Memory B cell (primary cell): ENCODE measurements around the gene KCTD1.

ENCODE experiments used
- ATAC-seq: fragments of 150-1000 bp; cut with Tn5 transposase; 2 replicates; pipeline ENCODE4 v1.10.0; 2021; ENCODE audit warnings: low read depth, mild to moderate bottlenecking, moderate library complexity
- DNase-seq, 2 donors: peaks; one replicate each; pipeline ENCODE4 v3.0.0; 2022; ENCODE audit warnings: low spot score in 2 of 2
- H3K27ac Mint-ChIP-seq: one replicate; pipeline ENCODE4 v1.8.0; 2022; ENCODE audit warnings: mild to moderate bottlenecking, moderate library complexity, mixed read lengths
- H3K27me3 Mint-ChIP-seq: one replicate; pipeline ENCODE4 v1.8.0; 2022; ENCODE audit warnings: mixed read lengths
- H3K36me3 Mint-ChIP-seq: one replicate; pipeline ENCODE4 v1.8.0; 2022; ENCODE audit warnings: mild to moderate bottlenecking, mixed read lengths
- H3K4me1 Mint-ChIP-seq: one replicate; pipeline ENCODE4 v1.8.0; 2022; ENCODE audit warnings: mixed read lengths
- H3K4me3 Mint-ChIP-seq: one replicate; pipeline ENCODE4 v1.8.0; 2022; ENCODE audit warnings: mild to moderate bottlenecking, moderate library complexity, mixed read lengths
- H3K9me3 Mint-ChIP-seq: one replicate; pipeline ENCODE4 v1.8.0; 2022; ENCODE audit warnings: mixed read lengths

The KCTD1 gene

DNA sequence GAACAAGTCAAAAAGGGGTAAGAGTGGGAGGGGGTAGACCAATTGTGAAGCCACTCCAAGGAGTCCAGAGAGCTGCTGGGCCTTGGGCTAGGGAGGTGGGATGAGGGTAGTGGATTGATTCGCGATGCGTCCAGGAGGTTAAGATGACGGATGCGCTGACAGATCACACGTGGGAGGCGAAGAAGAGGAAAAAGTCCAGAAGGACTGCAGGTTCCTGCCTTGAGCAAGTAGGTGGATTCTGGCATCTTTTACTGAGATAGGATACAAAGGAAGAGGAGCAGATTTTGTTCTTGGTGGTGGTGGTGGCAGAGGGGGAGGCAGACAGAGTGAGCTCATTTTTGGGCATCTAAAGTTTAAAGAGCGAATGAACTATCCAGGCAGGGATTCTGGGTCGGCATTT, 76.5 kb downstream of the KCTD1 start:
- Mint-ChIP-seq H3K27me3 (peaks cover 2% of the 10 kb centered on the region), H3K4me1 (peaks cover 4% of the 10 kb centered on the region), H3K36me3 (peaks cover 5% of the 10 kb centered on the region), H3K27ac (no peak overlapping the region), H3K4me3 (no peak overlapping the region), H3K9me3 (no peaks in the 10 kb centered on the region)
- ATAC-seq (no peak), DNase-seq (no peak)

DNA sequence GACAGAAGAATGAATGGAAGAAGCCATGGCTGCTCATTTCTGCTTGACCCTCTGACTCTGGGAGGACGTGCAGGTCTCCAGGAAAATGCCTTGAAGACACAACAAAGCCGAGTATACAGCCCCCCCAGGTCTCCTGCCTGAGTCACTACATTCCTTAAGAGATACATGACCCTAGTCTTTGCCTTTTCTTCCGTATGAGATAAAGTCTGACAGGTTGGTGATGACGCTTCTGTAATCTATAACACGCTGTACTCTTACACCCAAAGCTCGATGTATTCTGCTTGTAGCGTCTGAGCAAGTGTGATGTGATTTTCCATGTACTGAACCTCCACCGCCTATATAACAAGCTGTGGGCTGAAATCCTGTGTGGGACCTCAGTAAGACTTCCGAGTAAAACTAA, 77.3 kb downstream of the KCTD1 start:
- no peak for ATAC-seq
- peaks cover 4% of the 10 kb centered on the region for H3K4me1 Mint-ChIP-seq
- H3K4me3 Mint-ChIP-seq: no peak overlapping the region
- H3K36me3 Mint-ChIP-seq: peaks cover 8% of the 10 kb centered on the region
- DNase-seq: no peak
- no peak overlapping the region for H3K27ac Mint-ChIP-seq
- no peaks in the 10 kb centered on the region for H3K9me3 Mint-ChIP-seq
- H3K27me3 Mint-ChIP-seq: peaks cover 2% of the 10 kb centered on the region

DNA sequence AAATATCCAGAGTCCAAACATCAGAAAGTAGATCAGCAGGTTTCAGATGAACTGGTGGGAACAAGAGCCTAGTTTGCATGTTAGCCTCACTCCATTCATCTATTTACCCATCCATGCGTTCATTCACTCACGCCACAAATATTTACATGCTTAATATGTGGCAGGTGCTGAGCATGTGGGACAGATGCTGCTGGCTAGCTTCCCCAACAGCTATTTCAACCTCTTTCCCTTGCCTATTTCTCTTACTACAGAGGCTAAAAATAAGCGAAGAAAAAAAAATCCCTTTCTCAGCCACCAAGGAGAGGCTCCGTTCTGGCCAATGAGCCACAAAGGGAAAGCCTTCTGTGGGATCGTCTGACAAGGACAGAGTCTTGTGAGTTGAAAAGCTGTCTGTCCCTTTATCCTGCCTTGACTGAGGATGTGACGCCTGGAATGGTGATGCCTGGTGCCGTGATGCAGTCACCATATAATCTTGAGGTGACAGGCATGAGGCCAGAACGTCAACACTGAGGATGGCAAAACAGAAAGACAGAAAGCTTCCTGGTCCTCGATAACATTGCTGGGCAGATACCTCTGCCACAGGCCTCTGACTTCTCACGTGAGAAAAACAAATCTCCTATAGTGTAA, 78.2 kb downstream of the KCTD1 start:
- Mint-ChIP-seq H3K27ac (no peak overlapping the region), H3K27me3 (peaks cover 2% of the 10 kb centered on the region), H3K9me3 (no peaks in the 10 kb centered on the region), H3K4me1 (peaks cover 4% of the 10 kb centered on the region), H3K4me3 (no peak overlapping the region), H3K36me3 (peaks cover 8% of the 10 kb centered on the region)
- ATAC-seq (peak; percentile 51), DNase-seq (no peak)

DNA sequence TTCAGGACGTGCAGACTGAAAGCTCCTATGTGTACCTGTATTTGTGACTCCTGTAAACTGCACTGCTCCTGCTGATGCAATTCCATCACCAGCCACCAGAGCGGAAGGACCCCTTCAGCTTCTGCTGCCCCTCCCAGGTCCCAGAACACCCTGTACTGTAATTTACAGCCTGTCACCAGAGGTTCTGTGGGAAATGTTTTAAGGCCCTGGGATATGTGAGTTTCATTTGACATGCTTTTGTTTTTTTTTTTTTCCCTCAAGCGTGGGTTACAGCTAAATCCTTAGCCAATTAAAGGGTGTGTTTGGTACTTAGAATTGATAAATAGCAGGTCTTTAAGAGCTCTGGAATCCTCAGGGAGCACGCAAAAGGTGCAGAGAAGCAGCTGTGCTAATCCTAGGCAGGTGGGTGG, 79.4 kb downstream of the KCTD1 start:
- Mint-ChIP-seq H3K4me1 (peaks cover 4% of the 10 kb centered on the region), H3K4me3 (no peak overlapping the region)
- ATAC-seq: peak; percentile 51

DNA sequence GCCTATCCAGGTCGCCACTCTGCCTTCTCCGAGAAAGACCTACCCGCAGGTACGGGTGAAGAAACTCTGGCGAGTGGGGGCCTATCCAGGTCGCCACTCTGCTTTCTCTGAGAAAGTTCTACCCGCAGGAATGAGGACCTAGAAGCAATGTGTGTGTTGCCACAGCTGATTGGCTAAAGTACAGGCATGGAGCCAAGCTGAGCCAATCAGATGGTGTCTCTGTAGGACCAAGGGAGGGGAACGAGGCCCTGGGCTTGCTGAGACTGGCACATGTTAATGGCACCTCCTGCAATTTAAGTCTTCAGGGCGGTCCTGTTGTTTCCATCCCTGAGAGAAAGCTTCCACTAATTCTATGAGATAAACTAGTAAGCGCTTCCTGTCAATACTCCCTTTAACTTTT, 82.3 kb downstream of the KCTD1 start:
- DNase-seq (no peak), ATAC-seq (no peak)
- Mint-ChIP-seq H3K4me3 (no peak overlapping the region), H3K36me3 (peaks cover 6% of the 10 kb centered on the region), H3K9me3 (no peaks in the 10 kb centered on the region), H3K27me3 (no peaks in the 10 kb centered on the region), H3K27ac (no peak overlapping the region), H3K4me1 (peaks cover 4% of the 10 kb centered on the region)

More for the DNA sequence above, 79.4 kb downstream of the KCTD1 start:
- Mint-ChIP-seq H3K27ac (no peak overlapping the region), H3K36me3 (peaks cover 8% of the 10 kb centered on the region), H3K9me3 (no peaks in the 10 kb centered on the region), H3K27me3 (peaks cover 2% of the 10 kb centered on the region)
- no peak for DNase-seq

DNA sequence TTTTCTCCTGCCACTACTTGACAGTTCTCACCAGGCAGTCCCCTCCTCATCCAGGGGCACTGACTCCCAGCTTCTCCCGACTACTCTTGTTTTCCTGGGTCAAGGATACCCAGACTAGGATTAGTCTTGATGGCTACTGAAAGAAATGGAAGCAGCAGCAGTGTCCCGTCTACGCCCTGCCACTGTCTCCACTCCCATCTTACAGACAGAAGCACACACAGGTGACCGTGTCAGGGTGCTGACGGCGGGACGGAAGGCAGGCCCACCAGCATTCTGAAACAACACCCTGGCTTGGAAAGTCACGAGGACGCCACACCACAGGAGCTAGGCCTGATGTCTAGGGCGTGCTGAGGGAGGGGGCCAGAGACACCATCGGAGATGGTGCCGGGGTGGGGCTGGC, 82.9 kb downstream of the KCTD1 start:
- no peak for DNase-seq
- Mint-ChIP-seq H3K4me1 (peaks cover 4% of the 10 kb centered on the region), H3K4me3 (no peak overlapping the region)

DNA sequence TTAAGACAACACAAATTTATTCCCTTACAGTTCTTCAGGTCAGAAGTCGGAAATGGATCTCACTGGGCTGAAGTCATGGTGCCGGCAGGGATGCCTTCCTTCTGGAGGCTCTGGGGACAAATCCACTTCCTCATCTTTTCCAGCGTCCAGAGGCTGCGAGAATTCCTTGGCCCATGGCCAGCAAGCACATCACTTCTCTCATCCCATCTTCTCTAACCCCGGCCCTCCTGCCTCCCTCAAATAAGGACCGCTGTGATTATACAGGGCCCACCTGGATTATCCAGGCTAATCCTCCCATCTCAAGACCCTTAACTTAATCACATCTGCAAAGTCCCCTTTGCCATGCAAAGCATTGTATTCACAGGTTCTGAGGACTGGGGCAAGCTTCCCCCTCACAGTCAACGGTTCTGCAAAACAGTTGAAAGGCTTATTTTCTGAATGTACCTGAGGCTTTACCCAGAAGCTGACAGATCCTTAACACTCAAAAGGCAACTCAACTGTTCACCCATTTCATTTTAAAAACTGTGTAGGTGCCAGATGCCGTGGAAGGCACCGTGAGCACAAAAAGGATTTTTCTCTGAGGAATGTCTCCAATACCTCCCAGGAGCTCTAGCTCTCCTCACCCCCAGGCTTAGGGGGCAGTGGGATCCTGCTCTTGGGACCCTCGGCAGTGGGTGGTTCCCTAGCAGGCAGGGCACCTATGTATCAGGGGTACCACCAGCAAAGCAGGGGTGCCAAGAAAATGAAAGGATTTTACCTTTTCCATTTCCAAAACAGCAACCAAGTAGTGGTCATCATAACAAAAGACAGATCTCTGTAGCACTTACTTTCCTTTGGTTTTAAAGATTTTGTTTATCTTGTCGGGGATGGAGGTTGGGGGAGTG, 84.0 kb downstream of the KCTD1 start:
- H3K4me3 Mint-ChIP-seq: no peak overlapping the region
- peaks cover 6% of the 10 kb centered on the region for H3K36me3 Mint-ChIP-seq
- no peak for DNase-seq
- no peaks in the 10 kb centered on the region for H3K27me3 Mint-ChIP-seq
- ATAC-seq: no peak
- H3K9me3 Mint-ChIP-seq: no peaks in the 10 kb centered on the region
- H3K27ac Mint-ChIP-seq: no peak overlapping the region
- no peaks in the 10 kb centered on the region for H3K4me1 Mint-ChIP-seq

More for the DNA sequence above, 82.9 kb downstream of the KCTD1 start:
- ATAC-seq: no peak
- H3K36me3 Mint-ChIP-seq: peaks cover 6% of the 10 kb centered on the region
- H3K9me3 Mint-ChIP-seq: no peaks in the 10 kb centered on the region
- H3K27me3 Mint-ChIP-seq: no peaks in the 10 kb centered on the region
- H3K27ac Mint-ChIP-seq: no peak overlapping the region

DNA sequence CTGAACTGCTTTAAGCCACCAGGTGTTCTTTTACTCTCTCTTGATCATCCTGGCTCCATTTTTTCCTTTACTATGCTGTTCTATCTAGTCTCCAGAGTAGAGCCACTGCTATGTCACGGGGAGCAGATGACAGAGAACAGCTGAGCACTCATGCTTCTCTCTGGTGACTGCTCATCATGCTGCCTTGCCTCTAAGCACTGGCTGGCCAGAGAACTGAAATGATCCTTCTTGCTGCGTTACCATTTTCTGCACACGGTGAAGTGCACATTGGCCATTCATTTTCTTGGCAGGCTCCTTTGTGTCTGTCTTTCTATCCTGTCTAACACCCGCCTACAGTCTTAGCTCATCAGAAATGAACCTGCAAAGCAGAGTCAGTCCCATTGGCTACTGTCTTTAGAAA, 86.0 kb downstream of the KCTD1 start:
- Mint-ChIP-seq H3K4me1 (no peaks in the 10 kb centered on the region), H3K27me3 (no peaks in the 10 kb centered on the region), H3K27ac (no peak overlapping the region), H3K4me3 (no peak overlapping the region), H3K36me3 (peaks cover 7% of the 10 kb centered on the region), H3K9me3 (no peaks in the 10 kb centered on the region)
- ATAC-seq: no peak
- no peak for DNase-seq

DNA sequence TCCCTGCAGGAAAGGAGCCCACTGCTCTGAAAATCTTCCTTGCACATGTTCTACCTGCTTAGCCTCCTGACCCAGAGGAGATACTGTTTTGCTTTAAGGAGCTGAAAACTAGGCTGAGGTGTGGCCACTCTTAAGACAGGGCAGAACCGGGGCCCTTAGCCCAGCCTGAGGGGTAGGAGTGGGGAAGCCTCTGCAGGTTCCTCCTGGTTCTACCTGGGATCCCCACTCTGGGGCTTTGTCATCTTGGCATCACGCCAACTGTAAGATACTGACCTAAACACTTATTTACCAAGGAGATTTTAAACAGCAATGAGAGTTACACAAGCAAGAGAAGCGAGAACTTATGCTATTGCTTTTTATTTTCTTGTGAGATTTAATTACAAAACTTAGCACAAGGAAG, 86.9 kb downstream of the KCTD1 start:
- Mint-ChIP-seq H3K36me3 (peaks cover 5% of the 10 kb centered on the region), H3K27ac (no peak overlapping the region), H3K4me1 (no peaks in the 10 kb centered on the region), H3K9me3 (no peaks in the 10 kb centered on the region), H3K4me3 (no peak overlapping the region), H3K27me3 (no peaks in the 10 kb centered on the region)
- no peak for ATAC-seq
- DNase-seq: no peak

DNA sequence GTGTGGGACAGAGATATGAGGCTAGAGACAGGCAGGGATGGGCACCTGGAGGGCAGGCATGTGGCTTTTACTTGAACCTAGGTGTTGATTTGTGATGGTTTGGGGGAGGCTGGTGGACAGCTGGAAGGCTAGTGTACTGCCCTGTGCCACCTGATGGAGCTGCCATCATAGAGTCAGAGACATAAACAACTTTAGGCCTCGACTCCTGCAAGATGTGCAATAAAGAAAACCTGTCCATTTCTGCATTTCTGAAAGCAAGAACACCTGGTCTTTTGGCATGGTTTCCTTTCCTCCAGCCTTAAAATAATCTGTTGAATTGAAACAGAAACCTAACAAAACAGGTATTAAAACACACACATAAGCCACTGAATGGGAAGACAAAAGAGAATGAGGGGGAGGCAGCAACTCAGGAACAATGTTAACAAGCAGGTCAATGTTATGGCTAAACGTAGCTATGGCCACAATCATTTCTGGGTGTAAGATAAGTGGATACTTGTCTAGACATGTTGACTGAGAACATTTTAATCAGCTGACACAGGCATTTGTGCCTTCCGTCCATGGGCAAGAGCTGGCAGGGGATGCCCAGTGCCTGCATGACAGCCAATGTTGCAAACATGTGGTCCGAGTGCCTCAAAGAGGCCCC, 87.8 kb downstream of the KCTD1 start:
- peaks cover 7% of the 10 kb centered on the region for H3K36me3 Mint-ChIP-seq
- H3K27ac Mint-ChIP-seq: no peak overlapping the region
- no peaks in the 10 kb centered on the region for H3K4me1 Mint-ChIP-seq
- DNase-seq (no peak), ATAC-seq (no peak)
- no peaks in the 10 kb centered on the region for H3K27me3 Mint-ChIP-seq
- H3K9me3 Mint-ChIP-seq: no peaks in the 10 kb centered on the region
- no peak overlapping the region for H3K4me3 Mint-ChIP-seq

DNA sequence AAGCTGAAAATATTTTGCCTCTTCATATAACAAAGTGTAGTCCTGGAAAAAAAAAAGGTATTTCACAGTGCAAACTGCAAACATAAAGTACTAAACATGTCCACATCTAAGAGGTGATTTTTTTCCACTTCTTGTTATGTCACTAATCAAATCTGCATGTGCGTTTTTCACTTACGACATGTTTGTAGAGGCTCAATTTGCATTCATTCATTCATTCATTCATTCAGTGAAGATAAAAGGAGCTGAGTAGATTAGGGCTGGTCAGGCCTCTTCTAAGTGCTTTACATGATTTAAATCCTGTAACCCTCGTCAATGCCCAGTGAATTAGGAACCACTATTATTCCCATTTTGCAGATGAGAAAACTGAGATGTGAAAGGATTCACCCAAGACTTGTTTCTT, 88.5 kb downstream of the KCTD1 start:
- no peaks in the 10 kb centered on the region for H3K4me1 Mint-ChIP-seq
- no peak for DNase-seq
- ATAC-seq: no peak
- peaks cover 7% of the 10 kb centered on the region for H3K36me3 Mint-ChIP-seq
- no peaks in the 10 kb centered on the region for H3K27me3 Mint-ChIP-seq
- no peak overlapping the region for H3K4me3 Mint-ChIP-seq
- H3K9me3 Mint-ChIP-seq: no peaks in the 10 kb centered on the region
- no peak overlapping the region for H3K27ac Mint-ChIP-seq

DNA sequence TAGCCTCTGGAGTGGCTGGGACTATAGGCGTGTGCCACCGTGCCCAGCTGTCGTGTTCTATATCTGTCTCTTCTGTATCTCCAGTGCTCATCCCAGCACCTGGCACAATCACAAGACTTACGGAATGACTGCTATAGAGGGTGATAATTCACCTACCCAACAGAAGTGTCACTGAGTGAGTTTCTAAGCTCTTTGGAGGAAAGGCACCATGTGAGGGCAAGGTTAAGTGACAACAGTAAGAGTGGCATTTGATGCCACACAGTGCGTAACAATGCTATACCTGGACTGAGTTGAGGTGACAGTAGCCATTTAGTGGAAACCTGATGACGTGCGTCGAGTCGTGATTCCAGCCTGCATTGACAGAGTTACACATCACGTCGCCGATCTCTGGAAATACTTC, 89.0 kb downstream of the KCTD1 start:
- Mint-ChIP-seq H3K27ac (no peak overlapping the region), H3K4me3 (no peak overlapping the region), H3K36me3 (peaks cover 7% of the 10 kb centered on the region), H3K4me1 (no peaks in the 10 kb centered on the region), H3K27me3 (no peaks in the 10 kb centered on the region), H3K9me3 (no peaks in the 10 kb centered on the region)
- ATAC-seq (no peak), DNase-seq (no peak)

DNA sequence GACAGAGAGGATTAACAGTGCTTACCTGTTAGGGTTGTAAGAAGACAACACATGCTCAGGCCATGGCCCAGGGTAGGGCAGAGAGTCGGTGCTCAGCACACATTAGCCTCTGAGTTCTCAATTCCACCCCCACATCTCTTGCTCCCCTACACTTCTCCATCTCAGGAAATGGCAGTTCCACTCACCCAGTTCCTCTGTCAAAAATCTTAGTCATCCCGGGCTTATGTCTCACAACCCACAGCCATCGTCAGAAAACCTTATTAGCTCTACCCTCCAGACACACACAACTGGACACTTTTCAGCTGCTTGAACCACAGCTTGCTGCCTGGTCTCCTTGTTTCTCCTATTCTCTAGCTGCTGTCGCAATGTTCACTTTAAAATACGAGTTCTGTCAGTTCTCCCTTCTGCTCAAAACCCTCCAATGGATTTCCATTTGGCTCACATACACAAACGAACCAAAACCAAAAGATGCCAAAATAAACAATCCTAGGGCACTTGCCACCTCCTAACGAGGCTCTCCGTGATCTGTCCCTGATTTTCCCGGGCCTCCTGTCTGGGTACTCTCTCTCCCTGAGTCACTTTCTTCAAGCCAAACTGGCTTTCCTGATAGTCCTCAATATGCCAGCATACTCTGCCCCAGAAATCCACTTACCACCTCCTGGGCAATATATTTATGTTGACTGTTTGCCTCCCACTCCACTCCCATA, 89.7 kb downstream of the KCTD1 start:
- H3K9me3 Mint-ChIP-seq: no peaks in the 10 kb centered on the region
- H3K4me3 Mint-ChIP-seq: no peak overlapping the region
- peaks cover 7% of the 10 kb centered on the region for H3K36me3 Mint-ChIP-seq
- no peak for DNase-seq
- no peaks in the 10 kb centered on the region for H3K4me1 Mint-ChIP-seq
- no peak overlapping the region for H3K27ac Mint-ChIP-seq
- ATAC-seq: no peak
- no peaks in the 10 kb centered on the region for H3K27me3 Mint-ChIP-seq
